ENCODE data around the gene RIN3. TPM values are rescaled to one million over a fixed set of nuclear protein-coding genes. Genes with fewer than 3 reads are reported as not detected.

Gene RIN3
- total RNA-seq, 3 donors from 2014 or later (not counting 1 experiment from before 2014, with no cell fraction given), result 248 to 289 (median 282) TPM

DNA sequence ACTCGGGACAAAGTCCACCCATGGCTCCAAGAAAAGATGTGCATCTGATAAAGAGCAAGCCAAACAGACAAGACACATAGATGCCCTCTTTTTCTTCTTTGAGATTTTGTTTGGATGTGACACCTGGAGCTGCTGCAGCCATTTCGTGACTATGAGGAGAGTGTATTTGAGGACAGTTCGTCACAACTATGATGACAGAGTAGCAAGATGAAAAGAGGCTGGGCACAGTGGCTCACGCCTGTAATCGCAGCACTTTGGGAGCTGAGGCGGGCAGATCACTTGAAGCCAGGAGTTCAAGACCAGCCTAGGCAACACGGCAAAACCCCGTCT, 213.3 kb downstream of the RIN3 start:
- DNase-seq (no peak), ATAC-seq (no peak)
- H3K4me3 ChIP-seq (ENCODE audit: low read length), result no peak overlapping the region
- TF ChIP-seq CTCF (IDR thresholded peaks at IDR 0.05), result no peak
- no peaks in the 10 kb centered on the region for H3K27me3 ChIP-seq (ENCODE audit: control insufficient read depth, insufficient read depth, low read length)
- peaks cover 19% of the 10 kb centered on the region for H3K4me1 ChIP-seq (ENCODE audit: control insufficient read depth, insufficient read depth, low read length)
- no peaks in the 10 kb centered on the region for H3K36me3 Mint-ChIP-seq
- H3K27me3 Mint-ChIP-seq (ENCODE audit: low read depth in 2 of 2), result peaks cover 11 to 25% of the 10 kb centered on the region in 2 donors
- no peaks in the 10 kb centered on the region for H3K36me3 ChIP-seq (ENCODE audit: control insufficient read depth, insufficient read depth, low read length)
- intact Hi-C loops (cut with micrococcal nuclease), result no loop called here
- H3K27ac Mint-ChIP-seq, result peak overlapping the region; percentile 66 to 90
- H3K9me3 Mint-ChIP-seq, result no peaks in the 10 kb centered on the region
- 91% methylated on average over 8 of the region's 8 CpGs for WGBS (ENCODE audit: insufficient coverage)
- H3K9me3 ChIP-seq (ENCODE audit: control insufficient read depth, insufficient read depth, low read length), result no peaks in the 10 kb centered on the region
- H3K27ac ChIP-seq (ENCODE audit: low read length), result no peak overlapping the region
- H3K4me1 Mint-ChIP-seq, result peaks cover 14 to 19% of the 10 kb centered on the region in 2 donors
- H3K4me3 Mint-ChIP-seq, result no peak overlapping the region

GRCh38 chr14:92728759-92729364, 215.3 kb downstream of the RIN3 start:
- Histone ChIP-seq H3K27me3 (ENCODE audit: control insufficient read depth, insufficient read depth, low read length) (no peaks in the 10 kb centered on the region), H3K4me3 (ENCODE audit: low read length) (no peak overlapping the region), H3K9me3 (ENCODE audit: control insufficient read depth, insufficient read depth, low read length) (no peaks in the 10 kb centered on the region), H3K4me1 (ENCODE audit: control insufficient read depth, insufficient read depth, low read length) (peaks cover 19% of the 10 kb centered on the region), H3K27ac (ENCODE audit: low read length) (no peak overlapping the region), H3K36me3 (ENCODE audit: control insufficient read depth, insufficient read depth, low read length) (no peaks in the 10 kb centered on the region)
- Mint-ChIP-seq H3K36me3 (no peaks in the 10 kb centered on the region), H3K4me3 (no peak overlapping the region), H3K9me3 (no peaks in the 10 kb centered on the region), H3K4me1 (peaks cover 14 to 19% of the 10 kb centered on the region in 2 donors), H3K27me3 (ENCODE audit: low read depth in 2 of 2) (peaks cover 11 to 38% of the 10 kb centered on the region in 2 donors), H3K27ac (no peak overlapping the region)
- intact Hi-C loops (cut with micrococcal nuclease), result no loop called here
- 61% methylated on average over 8 of the region's 8 CpGs for WGBS (ENCODE audit: insufficient coverage)
- DNase-seq, result peak in 1 of 2 donors; percentile 18
- no peak for ATAC-seq
- no peak for TF ChIP-seq CTCF (IDR thresholded peaks at IDR 0.05)

DNA sequence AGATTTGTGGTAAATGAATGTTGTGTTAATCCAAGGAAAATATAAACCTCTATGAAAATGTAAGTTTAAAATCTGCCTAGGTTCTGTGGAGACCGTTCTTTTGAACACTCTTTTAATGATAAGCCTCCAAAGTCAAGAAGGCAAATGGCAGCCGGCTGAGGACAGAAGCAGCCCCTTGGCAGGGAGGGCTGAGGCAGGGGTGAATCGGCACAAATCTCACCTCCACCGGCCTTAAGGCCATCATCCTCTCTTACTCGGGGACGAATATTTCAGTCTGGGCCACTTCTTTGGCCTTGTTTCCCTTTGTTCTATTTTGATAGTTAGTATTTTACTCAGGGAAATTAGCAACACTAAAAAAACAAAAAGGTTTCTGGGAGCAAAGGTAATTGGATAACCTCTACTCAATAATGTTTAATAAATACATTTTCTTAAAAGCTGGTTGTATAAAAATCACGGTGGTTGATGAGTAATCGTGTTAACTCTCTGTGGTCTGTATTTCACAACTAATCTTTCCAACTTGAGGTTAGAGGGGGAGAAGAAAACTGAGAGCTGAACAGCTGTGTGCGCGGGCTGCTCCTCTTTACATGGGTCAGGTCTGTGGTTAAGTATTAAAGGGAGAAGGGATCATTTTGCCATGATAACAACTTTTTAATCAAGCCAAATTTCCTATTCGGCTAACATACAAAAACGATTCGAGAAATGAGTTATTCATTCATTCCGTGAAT, 216.2 kb downstream of the RIN3 start:
- intact Hi-C loops (cut with micrococcal nuclease), result no loop called here
- Mint-ChIP-seq H3K27ac (peak overlapping the region in 1 of 2 donors; percentile 33), H3K4me3 (no peak overlapping the region), H3K27me3 (ENCODE audit: low read depth in 2 of 2) (peaks cover 11 to 38% of the 10 kb centered on the region in 2 donors), H3K9me3 (no peaks in the 10 kb centered on the region), H3K36me3 (no peaks in the 10 kb centered on the region), H3K4me1 (peaks cover 14 to 19% of the 10 kb centered on the region in 2 donors)
- TF ChIP-seq CTCF (IDR thresholded peaks at IDR 0.05), result no peak
- Histone ChIP-seq H3K4me3 (ENCODE audit: low read length) (no peak overlapping the region), H3K4me1 (ENCODE audit: control insufficient read depth, insufficient read depth, low read length) (peaks cover 15% of the 10 kb centered on the region), H3K27ac (ENCODE audit: low read length) (no peak overlapping the region), H3K27me3 (ENCODE audit: control insufficient read depth, insufficient read depth, low read length) (no peaks in the 10 kb centered on the region), H3K9me3 (ENCODE audit: control insufficient read depth, insufficient read depth, low read length) (no peaks in the 10 kb centered on the region), H3K36me3 (ENCODE audit: control insufficient read depth, insufficient read depth, low read length) (no peaks in the 10 kb centered on the region)
- 89% methylated on average over 4 of the region's 14 CpGs for WGBS (ENCODE audit: insufficient coverage)
- DNase-seq, result no peak
- ATAC-seq, result no peak
